GM23338 (cell line): ENCODE results near the gene ZBTB7B. TPM values are rescaled to one million over a fixed set of nuclear protein-coding genes. Genes with fewer than 3 reads are reported as not detected.

Experiments
- ATAC-seq: fragments of 200-7000 bp; cut with Tn5 transposase; 3 replicates; pipeline ENCODE4 v1.9.1; 2020
- DNase-seq: peaks from one replicate; pipeline ENCODE4 v3.0.0-alpha.2; 2015; ENCODE audit warnings: low spot score
- H2AFZ ChIP-seq: fragments of 200-600 bp; sonication (generic); 2 replicates; pipeline ENCODE4 v1.8.0; 2016; ENCODE audit warnings: antibody characterized with exemption, mild to moderate bottlenecking, moderate library complexity
- H3F3A ChIP-seq: fragments of 200-600 bp; sonication (generic); replicated peaks from 2 replicates; pipeline ENCODE4 v1.8.0; 2017; ENCODE audit warnings: antibody characterized with exemption, mixed run types, low read depth
- H3K27ac ChIP-seq: fragments of 200-600 bp; sonication (generic); 2 replicates; pipeline ENCODE4 v1.6.1; 2016; ENCODE audit warnings: low read depth
- H3K27me3 ChIP-seq: fragments of 200-600 bp; sonication (generic); 2 replicates; pipeline ENCODE4 v1.8.0; 2016; ENCODE audit warnings: mild to moderate bottlenecking, mixed run types, moderate library complexity; ENCODE audit not compliant: insufficient read depth
- H3K36me3 ChIP-seq: fragments of 200-600 bp; sonication (generic); 2 replicates; pipeline ENCODE4 v1.8.0; 2016; ENCODE audit warnings: mild to moderate bottlenecking; ENCODE audit not compliant: insufficient read depth
- H3K4me1 ChIP-seq: fragments of 200-600 bp; sonication (generic); 2 replicates; pipeline ENCODE4 v1.8.0; 2016; ENCODE audit warnings: mild to moderate bottlenecking, moderate library complexity; ENCODE audit not compliant: insufficient read depth
- H3K4me2 ChIP-seq: fragments of 200-600 bp; sonication (generic); 2 replicates; pipeline ENCODE4 v1.7.1; 2017; ENCODE audit warnings: mixed run types
- H3K4me3 ChIP-seq: fragments of 200-600 bp; sonication (generic); 2 replicates; pipeline ENCODE4 v1.6.1; 2016; ENCODE audit warnings: mixed run types
- H3K79me2 ChIP-seq: fragments of 200-600 bp; sonication (generic); replicated peaks from 2 replicates; pipeline ENCODE4 v1.8.0; 2017; ENCODE audit warnings: mild to moderate bottlenecking; ENCODE audit not compliant: insufficient read depth
- H3K9me2 ChIP-seq: fragments of 200-600 bp; sonication (generic); 2 replicates; pipeline ENCODE4 v1.8.0; 2017; ENCODE audit not compliant: insufficient read depth
- H4K20me1 ChIP-seq: fragments of 200-600 bp; sonication (generic); replicated peaks from 2 replicates; pipeline ENCODE4 v1.8.0; 2017; ENCODE audit warnings: mild to moderate bottlenecking; ENCODE audit not compliant: insufficient read depth
- H3K27ac Mint-ChIP-seq: 2 replicates; pipeline ENCODE4 v1.8.0; 2020; ENCODE audit warnings: inconsistent platforms, mild to moderate bottlenecking, moderate library complexity, mixed read lengths
- H3K27me3 Mint-ChIP-seq: 3 replicates; pipeline ENCODE4 v1.8.0; 2022; ENCODE audit warnings: low read depth, mild to moderate bottlenecking, moderate library complexity, mixed read lengths, inconsistent platforms; ENCODE audit not compliant: insufficient read depth, poor library complexity
- H3K36me3 Mint-ChIP-seq: 3 replicates; pipeline ENCODE4 v1.8.0; 2021; ENCODE audit warnings: low read depth, mild to moderate bottlenecking, inconsistent platforms, moderate library complexity, mixed read lengths
- H3K4me1 Mint-ChIP-seq: 3 replicates; pipeline ENCODE4 v1.8.0; 2020; ENCODE audit warnings: mild to moderate bottlenecking, inconsistent platforms, mixed read lengths
- H3K4me3 Mint-ChIP-seq: 3 replicates; pipeline ENCODE4 v1.8.0; 2021; ENCODE audit warnings: moderate library complexity, mild to moderate bottlenecking, inconsistent platforms, mixed read lengths
- H3K9me3 Mint-ChIP-seq: 3 replicates; pipeline ENCODE4 v1.8.0; 2020; ENCODE audit warnings: moderate library complexity, mild to moderate bottlenecking, inconsistent platforms, mixed read lengths
- CREB1 ChIP-seq: fragments of 250-450 bp; sonication (Bioruptor Pico); IDR thresholded peaks from 2 replicates; pipeline ENCODE4 v1.5.0; 2020; ENCODE audit warnings: low read depth, mild to moderate bottlenecking, moderate library complexity
- ETS1 ChIP-seq: IDR thresholded peaks from 2 replicates; pipeline ENCODE4 v1.6.1; 2016; ENCODE audit warnings: antibody characterized with exemption
- EZH2 ChIP-seq: fragments of 200-600 bp; sonication (generic); IDR thresholded peaks from one replicate; pipeline ENCODE4 v1.8.0; 2017; ENCODE audit warnings: antibody characterized with exemption, mild to moderate bottlenecking, low read depth; ENCODE audit not compliant: unreplicated experiment
- JUNB ChIP-seq: IDR thresholded peaks from one replicate; pipeline ENCODE4 v1.6.1; 2016; ENCODE audit warnings: antibody characterized with exemption; ENCODE audit not compliant: unreplicated experiment
- NANOG ChIP-seq: IDR thresholded peaks from 2 replicates; pipeline ENCODE4 v1.6.1; 2016; ENCODE audit warnings: antibody characterized with exemption, borderline replicate concordance
- POLR2AphosphoS5 ChIP-seq: IDR thresholded peaks from 2 replicates; pipeline ENCODE4 v1.6.1; 2016; ENCODE audit warnings: antibody characterized with exemption, low read depth
- REST ChIP-seq: IDR thresholded peaks from one replicate; pipeline ENCODE4 v1.6.1; 2018; ENCODE audit warnings: antibody characterized with exemption; ENCODE audit not compliant: unreplicated experiment
- STAT1 ChIP-seq: IDR thresholded peaks from one replicate; pipeline ENCODE4 v1.6.1; 2016; ENCODE audit warnings: antibody characterized with exemption; ENCODE audit not compliant: unreplicated experiment
- ZNF114 ChIP-seq: fragments of 250-450 bp; sonication (Bioruptor Pico); IDR thresholded peaks from 2 replicates; pipeline ENCODE4 v1.5.0; 2020; ENCODE audit warnings: mild to moderate bottlenecking, moderate library complexity
- ZNF331 ChIP-seq: fragments of 250-450 bp; sonication (Bioruptor Pico); IDR thresholded peaks from 2 replicates; pipeline ENCODE4 v1.5.0; 2020; ENCODE audit warnings: low read depth, mild to moderate bottlenecking, moderate library complexity
- polyA plus RNA-seq: library from polyadenylated mRNA; unstranded; fragments of >200 nt; fragmentation: Nextera tagmentation; extraction: Ambion mirVana; gene quantifications from 2 replicates; pipeline ENCODE4 v1.2.1, GENCODE V29; 2016
- total RNA-seq: library from RNA; depleted of rRNA; stranded (reverse); fragments of >200 nt; shearing (Covaris generic); gene quantifications from 2 replicates; pipeline ENCODE4 v1.2.3, GENCODE V29; 2014
- TF ChIP-seq, protein P1 (sequence below), 2 experiments: fragments of 200-600 bp in 1 of 2; sonication (generic) in 1 of 2; conservative IDR thresholded peaks; 2 replicates each; pipeline versions ENCODE4 v1.5.1 to v1.6.1; 2016 to 2017; ENCODE audit warnings: antibody characterized with exemption in 2 of 2, low read depth in 2 of 2, mild to moderate bottlenecking in 2 of 2, moderate library complexity in 1 of 2

ZBTB7B gene
- total and polyA plus RNA-seq, 2 experiments from 2014 or later: 3.6 to 32.6 TPM

GRCh38 chr1:155011437-155012025, 8.9 kb downstream of the ZBTB7B start:
- Mint-ChIP-seq H3K27me3 (peaks cover 22% of the 10 kb centered on the region), H3K9me3 (no peaks in the 10 kb centered on the region), H3K4me1 (peaks cover 58% of the 10 kb centered on the region), H3K27ac (peak overlapping the region; percentile 92; the same call in 1 of the 2 replicates), H3K4me3 (no peak overlapping the region; the same call in 2 of the 3 replicates), H3K36me3 (peaks cover 29% of the 10 kb centered on the region)
- DNase-seq: no peak
- Histone ChIP-seq H4K20me1 (peaks cover 7% of the 10 kb centered on the region), H3K79me2 (peaks cover 25% of the 10 kb centered on the region), H3K4me3 (no peak overlapping the region), H3K36me3 (no peaks in the 10 kb centered on the region), H3K4me1 (peaks cover 43% of the 10 kb centered on the region), H3K27ac (no peak overlapping the region), H3F3A (0 out of 2 replicates have a peak, but pooled peaks cover 3% of the 10 kb centered on the region), H3K9me2 (no peaks in the 10 kb centered on the region), H3K4me2 (no peak overlapping the region), H3K27me3 (no peaks in the 10 kb centered on the region), H2AFZ (no peak overlapping the region)
- TF ChIP-seq ZNF114 (CRISPR knock-in tag): no peak
- no peak for ATAC-seq

GRCh38 chr1:155012026-155012546, 9.5 kb downstream of the ZBTB7B start:
- Mint-ChIP-seq H3K27ac (peak overlapping the region; percentile 92), H3K36me3 (peaks cover 30% of the 10 kb centered on the region), H3K4me3 (peak overlapping the region; percentile 55), H3K4me1 (peaks cover 56% of the 10 kb centered on the region), H3K27me3 (peaks cover 22% of the 10 kb centered on the region), H3K9me3 (no peaks in the 10 kb centered on the region)
- Histone ChIP-seq H4K20me1 (peaks cover 7% of the 10 kb centered on the region), H3K36me3 (no peaks in the 10 kb centered on the region), H3K9me2 (no peaks in the 10 kb centered on the region), H3K4me1 (peaks cover 48% of the 10 kb centered on the region), H3K27ac (no peak overlapping the region), H3K27me3 (no peaks in the 10 kb centered on the region), H2AFZ (no peak overlapping the region), H3K4me3 (peak overlapping the region; percentile 38; the same call in 1 of the 2 replicates), H3F3A (0 out of 2 replicates have a peak, but pooled peaks cover 3% of the 10 kb centered on the region), H3K4me2 (peak overlapping the region; percentile 80), H3K79me2 (peaks cover 19% of the 10 kb centered on the region)
- DNase-seq (peak; percentile 91), ATAC-seq (peak; percentile 70)
- TF ChIP-seq STAT1 (no peak), ETS1 (no peak), JUNB (no peak), ZNF331 (no peak), EZH2 (no peak), NANOG (no peak), REST (peak; percentile 22), POLR2AphosphoS5 (peak; percentile 62; the same call in 1 of the 2 replicates), CREB1 (CRISPR knock-in tag) (no peak)
- TF ChIP-seq, protein P1, sequence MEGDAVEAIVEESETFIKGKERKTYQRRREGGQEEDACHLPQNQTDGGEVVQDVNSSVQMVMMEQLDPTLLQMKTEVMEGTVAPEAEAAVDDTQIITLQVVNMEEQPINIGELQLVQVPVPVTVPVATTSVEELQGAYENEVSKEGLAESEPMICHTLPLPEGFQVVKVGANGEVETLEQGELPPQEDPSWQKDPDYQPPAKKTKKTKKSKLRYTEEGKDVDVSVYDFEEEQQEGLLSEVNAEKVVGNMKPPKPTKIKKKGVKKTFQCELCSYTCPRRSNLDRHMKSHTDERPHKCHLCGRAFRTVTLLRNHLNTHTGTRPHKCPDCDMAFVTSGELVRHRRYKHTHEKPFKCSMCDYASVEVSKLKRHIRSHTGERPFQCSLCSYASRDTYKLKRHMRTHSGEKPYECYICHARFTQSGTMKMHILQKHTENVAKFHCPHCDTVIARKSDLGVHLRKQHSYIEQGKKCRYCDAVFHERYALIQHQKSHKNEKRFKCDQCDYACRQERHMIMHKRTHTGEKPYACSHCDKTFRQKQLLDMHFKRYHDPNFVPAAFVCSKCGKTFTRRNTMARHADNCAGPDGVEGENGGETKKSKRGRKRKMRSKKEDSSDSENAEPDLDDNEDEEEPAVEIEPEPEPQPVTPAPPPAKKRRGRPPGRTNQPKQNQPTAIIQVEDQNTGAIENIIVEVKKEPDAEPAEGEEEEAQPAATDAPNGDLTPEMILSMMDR (conservative IDR thresholded peaks at IDR 0.05; ENCODE audit: low read depth in 2 of 2): no peak
